HG02840 (cell line): ENCODE data around the gene CDH2.

Experiments used
- ATAC-seq: cut with Tn5 transposase; IDR thresholded peaks from one replicate; pipeline ENCODE4 v1.9.1; 2021; ENCODE audit warnings: mild to moderate bottlenecking, moderate library complexity, moderate number of reproducible peaks; ENCODE audit not compliant: unreplicated experiment, low FRiP score

The CDH2 gene

DNA sequence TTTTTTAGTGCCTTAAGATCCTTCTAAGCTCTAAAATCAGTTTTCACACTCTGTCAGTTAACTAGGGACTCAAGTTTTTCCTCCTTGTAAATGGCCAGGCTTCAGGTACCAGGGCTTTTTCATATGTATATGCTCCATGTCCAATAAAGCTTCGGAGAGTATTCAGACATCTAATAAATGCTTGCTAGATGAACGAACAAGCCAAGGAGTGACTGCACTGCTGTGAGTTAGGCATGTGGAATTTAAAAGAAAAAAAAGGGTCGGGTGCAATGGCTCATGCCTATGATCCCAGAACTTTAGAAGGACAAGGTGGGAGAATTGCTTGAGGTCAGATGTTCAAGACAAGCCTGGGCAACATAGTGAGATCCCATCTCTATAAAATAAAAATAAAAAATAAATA, 81.9 kb downstream of the CDH2 start:
- ATAC-seq: no peak

DNA sequence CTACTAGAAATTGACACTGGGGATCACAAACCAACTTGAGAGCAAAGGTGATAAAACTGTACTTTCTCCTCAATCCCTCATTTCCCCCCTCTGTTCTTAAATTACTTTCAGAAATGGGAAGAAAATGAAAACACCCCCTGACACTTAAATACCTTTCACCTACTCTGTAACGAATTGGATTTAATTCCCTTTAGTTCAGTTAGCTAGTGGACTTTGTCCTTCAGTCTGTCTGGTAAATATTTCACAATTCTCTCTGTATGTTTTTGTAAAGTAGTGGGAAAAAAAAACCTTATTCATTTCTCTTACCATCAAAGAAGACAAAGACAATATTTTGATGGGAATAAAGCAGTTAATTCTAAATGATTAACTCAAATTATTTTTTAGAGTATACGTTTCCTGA, 85.7 kb downstream of the CDH2 start:
- ATAC-seq: no peak

DNA sequence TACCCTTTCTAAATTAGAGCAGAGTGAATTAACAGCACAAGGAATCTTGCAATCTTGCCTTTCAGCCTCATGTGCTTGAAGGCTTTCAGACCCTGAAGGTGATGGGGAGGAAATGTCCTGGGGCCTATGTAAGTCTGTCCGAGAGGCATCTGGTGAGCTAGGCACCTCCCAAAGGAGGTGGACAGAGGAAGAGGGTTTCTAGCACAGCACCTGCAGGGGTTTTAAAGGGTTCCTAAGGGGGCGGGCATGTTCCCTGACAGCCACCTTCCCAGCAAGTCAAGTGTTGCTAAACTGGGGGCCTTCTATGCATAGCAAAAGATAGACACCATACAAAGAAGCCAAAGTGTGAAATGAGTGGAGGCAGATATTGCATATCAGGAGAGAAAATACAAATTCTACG, 88.5 kb downstream of the CDH2 start:
- no peak for ATAC-seq

DNA sequence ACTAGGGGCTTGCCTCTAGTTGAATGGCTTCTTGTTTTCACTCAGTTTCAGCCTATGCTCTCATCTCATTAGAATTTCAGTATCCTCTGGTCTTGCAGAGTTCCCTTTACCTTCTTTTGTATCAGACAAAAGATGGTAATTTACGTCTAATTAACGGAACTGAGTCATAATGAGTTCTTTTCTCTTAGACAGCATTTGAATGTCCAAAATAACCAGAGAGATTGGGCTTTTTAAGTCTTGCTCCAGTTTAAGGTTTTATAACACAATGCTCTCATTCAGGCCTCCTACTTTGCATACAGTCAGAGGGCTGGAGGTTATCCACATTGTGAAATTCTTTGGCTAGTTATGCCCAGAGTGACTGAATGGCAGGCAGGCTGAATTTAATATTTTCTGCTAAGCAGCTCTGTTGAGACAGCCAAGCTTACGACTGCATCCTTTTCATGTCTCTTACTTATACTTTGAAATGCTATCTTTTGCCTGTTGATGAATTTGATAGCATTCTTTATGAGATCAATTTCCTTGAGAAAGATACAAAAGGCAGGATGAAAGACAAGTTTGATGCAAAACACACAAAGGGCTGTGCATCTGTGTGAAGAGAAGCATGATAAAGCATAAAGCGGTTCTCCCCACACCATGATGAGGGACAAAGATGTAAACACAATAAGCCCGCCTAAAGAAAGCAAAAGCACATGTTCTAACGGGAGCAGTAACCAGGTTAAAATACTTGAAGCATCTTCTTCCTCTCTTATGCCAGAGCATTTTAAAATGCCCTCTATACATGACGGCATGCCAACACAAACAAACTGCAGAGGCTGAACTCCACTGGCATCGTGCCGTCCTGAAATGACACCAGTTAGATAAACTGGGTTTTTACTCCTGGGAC, 90.0 kb downstream of the CDH2 start:
- ATAC-seq: no peak

DNA sequence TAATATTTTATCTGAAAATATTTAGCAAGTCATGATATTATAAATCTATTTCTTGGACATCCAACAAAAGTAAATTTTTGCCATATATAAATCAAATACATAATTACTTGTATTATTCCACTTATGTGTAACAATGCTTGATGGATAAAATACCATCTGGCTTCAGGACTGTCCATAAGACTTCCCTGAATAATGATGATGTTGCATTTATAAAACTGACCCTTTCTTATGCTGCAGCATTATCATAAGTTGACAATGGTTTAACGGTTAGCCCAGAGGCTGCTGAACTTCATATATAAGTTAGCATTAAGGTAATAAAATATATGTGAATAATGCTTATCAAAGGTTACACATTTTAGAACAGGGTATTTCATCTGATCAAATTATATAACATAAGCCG, 95.4 kb downstream of the CDH2 start:
- ATAC-seq: no peak

DNA sequence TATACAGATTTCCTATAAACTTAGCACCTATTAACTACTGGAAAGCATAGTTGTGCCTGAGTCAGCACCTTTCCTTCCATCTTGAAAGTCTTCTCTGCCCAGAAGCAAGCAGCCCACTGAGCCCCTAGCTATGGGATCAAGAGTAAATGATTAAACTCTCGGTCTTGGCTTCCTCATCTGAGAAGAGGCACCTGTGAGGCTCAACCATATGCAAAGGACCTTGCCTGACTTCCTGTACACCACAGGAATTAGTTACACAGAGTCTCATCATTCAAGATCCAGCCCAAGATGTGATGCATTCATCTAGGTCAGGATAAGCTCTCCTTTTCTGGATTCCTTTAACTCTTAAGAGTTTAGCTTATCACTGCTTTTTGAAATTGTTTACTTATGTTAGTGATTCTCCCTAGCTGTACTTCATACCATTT, 96.0 kb downstream of the CDH2 start:
- no peak for ATAC-seq

DNA sequence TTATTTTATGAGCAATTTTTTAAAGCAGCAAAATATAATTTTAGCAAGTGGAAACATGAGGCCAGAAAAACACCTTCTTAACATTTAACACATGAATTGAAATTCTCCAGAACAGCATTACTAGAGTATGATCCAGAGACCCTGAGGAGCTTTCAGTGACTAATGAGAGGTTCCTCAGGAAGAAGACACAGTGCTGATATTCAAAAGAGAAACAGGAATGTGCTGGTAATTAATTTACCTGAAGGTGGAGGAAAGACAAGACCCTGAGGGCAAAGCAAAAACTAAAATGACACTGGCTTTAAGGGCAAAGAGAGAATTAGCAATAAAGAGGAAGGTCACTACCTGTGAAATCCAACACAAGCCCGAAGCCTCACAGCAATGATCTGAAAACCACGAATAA, 97.0 kb downstream of the CDH2 start:
- no peak for ATAC-seq

DNA sequence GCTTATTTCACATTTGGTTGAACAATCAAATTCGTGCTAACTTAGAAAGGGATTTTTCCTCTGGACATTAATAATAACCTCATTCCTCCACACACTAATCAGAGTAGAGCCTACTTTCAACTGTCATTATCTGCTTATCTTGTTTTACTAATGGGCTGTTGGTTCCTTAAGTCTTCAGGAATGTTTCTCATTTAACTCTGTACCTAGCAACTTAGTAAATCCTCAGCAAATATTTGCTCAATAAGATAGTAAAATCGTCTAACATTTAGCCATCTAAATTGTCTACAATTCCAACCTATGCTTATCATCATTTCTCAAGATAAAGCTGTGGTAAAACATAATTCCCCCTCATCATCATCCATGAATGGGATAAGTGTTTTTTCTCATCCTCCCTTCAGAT, 98.1 kb downstream of the CDH2 start:
- ATAC-seq: no peak

DNA sequence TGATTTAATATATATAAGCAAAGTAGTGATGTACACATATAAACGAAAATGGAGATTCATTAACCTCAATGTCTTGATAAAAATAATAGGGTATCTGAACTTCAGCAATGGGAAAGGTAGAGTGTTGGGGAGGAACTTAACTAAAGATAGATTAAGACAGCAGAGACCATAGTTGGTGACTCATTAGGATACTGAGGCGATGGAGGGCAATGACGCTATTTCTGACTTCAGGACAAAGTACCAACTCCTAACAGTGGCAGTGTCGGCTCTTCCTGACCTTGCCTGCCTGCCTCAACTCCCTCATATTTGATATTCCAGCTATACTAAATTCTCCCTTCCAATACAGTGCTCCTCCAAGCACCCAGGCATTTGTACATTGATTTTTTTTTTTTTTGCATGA, 98.6 kb downstream of the CDH2 start:
- ATAC-seq: no peak

DNA sequence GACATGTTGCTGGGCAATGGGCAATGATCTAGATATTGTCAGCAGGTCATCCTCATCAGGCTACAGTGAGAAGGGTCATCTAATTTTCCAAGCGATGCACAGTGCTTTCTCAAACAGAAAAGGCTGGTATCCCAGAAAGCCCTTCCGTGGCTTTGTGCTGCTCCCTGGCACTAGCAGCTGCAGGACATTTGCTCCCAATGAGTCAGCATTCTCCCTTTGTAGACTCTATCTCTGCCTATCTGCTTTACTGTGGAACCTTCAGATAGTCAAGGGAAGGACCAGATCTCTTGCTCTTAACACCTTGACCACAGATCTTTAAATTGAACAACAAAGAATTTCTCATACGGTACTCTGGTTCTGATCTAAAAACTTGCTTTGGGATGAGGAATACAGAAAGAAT, 101.4 kb downstream of the CDH2 start:
- no peak for ATAC-seq

DNA sequence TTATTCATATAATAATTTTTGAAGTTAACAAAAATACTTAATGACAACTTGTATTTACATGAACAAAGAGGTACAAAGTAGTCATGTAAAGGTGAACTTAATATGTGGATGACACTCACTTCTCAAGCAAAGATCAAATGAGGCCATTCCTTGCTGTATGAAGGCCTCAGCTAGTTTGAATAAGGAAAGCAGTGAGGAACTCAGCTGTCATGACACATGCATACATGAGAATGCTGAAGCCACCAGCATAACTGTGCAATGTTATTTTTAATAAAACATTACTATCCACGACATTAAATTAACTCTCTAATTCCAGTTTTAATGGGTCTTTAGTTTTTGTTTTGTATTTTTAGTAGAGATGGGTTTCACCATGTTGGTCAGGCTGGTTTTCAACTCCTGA, 102.9 kb downstream of the CDH2 start:
- ATAC-seq: no peak

DNA sequence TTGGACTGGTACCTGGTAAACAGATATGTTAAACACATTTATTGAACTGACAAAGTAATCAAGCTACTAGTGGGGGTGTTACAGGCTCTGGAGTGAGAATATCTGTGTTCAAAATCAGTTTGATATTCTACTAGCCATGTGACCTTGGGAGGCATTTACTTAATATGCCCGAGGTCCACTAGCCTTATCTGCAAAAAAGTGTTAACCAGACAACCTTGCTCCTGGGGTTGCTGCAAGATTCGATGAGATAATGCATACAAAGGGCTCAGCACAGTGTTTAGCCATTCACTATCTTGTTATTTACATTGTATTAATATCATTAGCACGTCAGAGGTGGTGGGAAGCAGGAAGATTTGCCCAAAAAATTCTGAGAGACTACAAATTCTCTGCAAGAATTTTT, 103.3 kb downstream of the CDH2 start:
- no peak for ATAC-seq

DNA sequence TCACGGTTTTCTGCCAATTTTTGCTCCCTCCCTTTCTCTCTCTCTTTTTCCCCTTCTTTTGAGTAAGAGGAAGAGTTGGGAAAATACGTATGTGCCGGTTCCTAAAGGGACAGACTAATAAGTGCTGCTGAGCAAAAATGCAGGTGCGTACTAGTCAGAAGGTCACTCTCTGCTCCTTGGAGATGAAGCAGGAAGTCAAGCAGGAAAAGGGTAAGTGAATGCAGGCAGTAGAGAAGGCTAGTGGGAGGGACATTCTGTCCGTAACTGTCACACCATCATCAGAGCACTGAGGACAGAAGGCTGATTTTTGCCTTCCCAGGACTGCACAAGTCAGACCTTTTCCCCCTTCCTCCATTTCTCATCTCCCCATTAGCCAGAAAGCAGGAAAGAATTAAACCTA, 105.7 kb downstream of the CDH2 start:
- no peak for ATAC-seq

DNA sequence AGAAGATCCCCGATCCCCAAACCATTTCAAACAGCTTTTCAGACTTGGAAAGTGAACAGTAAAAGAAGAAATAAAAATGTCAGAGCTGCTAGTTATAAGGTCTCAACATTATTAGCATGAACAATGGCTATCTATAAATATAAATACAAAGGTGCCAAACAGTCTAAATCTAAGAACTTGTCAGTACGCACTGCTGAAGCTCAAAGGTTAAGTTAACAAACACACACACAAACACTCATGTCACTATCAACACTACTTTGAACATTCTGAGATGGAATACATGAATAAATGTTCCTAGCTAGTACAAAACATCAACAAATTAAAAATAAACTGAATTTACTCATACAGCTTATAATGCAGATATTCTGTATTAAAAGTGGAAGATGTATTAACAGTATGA, 108.7 kb downstream of the CDH2 start:
- no peak for ATAC-seq

DNA sequence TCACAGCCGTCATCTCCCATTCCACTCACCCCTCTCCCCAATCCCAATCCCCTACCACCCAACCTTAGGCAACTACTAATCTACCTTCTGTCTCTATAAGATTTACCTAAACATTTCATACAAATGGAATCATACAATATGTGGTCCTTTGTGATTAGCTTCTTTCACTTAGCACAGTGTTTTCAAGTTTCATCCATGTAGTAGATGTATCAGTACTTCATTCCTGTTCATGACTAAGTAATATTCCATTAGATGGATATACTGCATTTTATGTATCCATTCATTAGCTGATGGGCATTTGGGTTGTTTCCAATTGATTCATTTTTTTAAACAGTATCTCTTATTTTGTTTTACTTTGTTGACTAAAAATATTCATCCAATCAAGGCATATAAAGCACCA, 109.6 kb downstream of the CDH2 start:
- ATAC-seq: no peak

DNA sequence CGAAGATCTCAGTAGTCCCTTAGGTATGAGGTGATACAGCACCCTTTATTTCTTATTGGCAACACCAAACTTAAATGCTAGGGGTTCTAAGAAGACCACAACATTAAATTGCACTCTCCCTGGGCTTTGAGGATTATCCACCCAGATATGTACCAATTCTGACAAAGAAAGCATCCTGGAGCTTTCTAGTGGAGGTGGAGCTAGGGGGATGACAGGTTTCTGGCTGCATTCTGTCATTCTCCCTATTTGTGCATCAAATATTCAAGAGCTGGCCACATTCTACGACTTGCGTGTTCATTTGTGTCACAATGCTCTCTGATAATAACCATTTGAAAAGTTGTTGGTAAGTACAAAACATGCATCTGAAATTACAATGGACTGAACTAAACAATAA, 111.1 kb downstream of the CDH2 start:
- no peak for ATAC-seq

DNA sequence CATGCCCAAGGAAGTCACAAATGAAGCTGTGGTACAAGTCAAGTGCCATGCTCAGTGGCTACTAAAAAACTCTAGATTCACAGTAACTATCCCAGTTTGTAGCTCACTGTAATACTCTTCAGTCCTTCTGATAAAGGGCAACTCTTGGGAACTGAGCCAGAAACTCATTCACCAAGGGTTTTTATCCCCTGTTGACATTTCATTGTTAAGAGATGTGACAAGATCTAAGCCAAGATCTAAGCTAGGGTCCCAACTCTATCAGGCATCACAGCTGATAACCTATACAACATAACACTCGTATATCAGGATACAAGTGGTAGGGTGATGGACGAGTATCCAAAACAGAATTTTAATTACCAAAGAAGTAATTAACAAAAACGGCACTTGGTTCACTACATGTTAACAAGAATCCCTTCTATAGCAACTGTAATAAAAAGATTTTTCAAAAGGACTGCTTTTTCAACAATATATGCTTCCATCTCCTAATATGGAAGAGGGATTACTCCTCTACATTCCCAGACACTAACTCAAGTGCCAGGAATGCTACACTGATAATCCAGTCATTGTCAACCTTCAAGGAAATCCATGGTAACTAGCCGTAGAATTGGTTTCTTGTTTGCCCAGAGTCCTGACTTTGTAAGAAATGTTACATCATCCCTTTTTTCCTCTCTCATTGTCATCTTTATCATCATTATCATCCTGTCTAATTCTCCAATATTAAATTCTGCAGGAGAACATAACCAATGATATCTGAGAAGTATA, 111.7 kb downstream of the CDH2 start:
- no peak for ATAC-seq

DNA sequence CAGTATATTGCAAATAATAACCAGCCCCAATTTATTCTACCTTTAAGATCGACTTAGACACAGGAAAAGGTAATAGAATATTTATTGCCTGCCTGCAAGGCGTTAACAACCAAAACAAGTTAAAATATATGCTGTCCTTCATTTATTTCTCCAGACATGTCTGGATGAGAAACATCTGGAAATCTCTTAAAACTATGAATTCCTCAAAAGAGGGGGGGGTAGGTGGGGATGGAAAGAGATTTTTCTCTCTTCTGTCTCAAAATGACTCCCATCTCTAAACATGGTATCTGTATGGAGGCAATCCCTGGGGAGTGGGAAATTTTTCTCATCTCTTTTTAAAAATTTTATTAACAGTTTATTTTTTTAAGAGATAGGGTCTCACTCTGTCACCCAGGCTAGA, 113.0 kb downstream of the CDH2 start:
- no peak for ATAC-seq

DNA sequence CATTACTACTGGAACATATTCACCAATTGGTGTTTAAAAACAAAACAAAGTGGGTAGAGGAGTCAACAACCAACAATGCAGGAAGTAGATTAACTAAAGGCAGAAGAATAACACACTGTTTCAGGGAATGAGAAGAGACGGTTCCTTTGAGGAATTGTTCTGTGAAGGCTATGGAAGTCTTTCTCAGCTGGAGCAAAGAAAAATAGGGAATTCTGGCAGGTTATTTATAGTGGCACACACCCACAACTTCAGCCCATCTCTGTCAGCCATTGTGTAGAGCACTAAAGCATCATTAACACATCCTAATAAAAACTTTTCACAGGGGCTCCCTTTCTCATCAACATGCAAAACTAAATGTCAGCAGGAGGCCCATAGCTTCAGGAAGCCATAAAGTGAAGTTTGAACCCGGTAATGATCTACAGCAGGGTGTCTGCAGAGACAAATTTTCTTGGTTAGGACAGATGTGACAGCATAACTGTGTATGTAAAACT, 113.6 kb downstream of the CDH2 start:
- no peak for ATAC-seq

DNA sequence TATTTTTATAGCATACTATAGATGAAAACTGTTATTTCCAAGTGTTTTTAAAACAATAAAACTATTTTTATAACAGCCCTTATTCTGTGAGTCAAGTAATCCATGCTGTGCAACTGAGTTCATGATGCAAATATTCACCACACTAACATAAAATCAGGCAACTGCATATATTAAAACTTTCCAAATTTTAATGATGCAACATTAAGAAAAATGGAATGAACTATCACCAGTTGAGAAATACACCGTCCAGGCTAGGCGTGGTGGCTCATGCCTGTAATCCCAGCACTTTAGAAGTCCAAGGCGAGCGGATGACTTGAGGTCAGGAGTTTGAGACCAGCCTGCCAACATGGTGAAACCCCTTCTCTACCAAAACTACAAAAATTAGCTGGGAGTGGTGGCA, 114.5 kb downstream of the CDH2 start:
- ATAC-seq: no peak

DNA sequence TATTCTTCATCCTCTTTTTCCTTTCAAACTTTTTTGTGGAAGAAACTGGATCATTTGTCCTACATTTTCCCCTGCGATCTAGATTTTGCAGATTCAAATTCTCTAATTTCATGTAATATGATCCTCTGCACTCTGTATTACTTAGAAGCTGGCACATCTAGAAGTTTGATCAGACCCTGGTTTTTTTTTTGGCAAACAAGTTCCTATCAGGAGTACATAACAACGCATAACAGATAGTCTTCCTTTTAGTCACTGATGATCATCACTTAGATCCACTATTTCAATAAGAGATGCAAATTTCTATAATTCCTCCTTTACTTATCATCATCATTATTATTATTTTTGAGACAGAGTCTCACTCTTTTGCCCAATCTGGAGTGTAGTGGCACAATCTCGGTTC, 117.1 kb downstream of the CDH2 start:
- no peak for ATAC-seq

DNA sequence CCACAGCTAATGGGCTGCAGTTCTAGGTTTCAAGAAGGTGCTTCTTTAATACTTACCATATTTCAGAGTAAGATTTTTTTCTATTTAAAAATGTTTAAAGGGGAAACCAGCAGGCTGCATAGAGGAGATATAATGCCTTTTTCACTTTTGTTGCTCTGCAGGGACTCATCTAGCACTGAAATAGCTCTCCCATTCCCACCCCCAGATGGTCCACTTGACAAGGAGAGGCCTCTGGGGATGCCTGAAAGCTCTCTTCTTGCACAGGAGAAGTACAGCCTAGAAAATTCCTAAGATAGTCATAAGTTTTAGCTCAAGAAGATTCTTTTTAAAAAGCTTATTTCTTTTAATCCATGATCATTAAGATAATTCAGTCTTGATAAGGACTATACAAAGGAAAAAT, 126.4 kb downstream of the CDH2 start:
- ATAC-seq: no peak
